NCI-H748 (cell line): Measurements from ENCODE around the gene CC2D1A.
"Not testable (repeated sequence)": the region's sequence is repeated elsewhere in the genome, so short reads cannot be mapped to it uniquely, and the experiment has no call there.

ENCODE experiments used
- DNase-seq: peaks from one replicate; lab custom pipeline; 2025; ENCODE audit not compliant: unreplicated experiment; lab: John Stamatoyannopoulos, UW

CC2D1A gene

DNA sequence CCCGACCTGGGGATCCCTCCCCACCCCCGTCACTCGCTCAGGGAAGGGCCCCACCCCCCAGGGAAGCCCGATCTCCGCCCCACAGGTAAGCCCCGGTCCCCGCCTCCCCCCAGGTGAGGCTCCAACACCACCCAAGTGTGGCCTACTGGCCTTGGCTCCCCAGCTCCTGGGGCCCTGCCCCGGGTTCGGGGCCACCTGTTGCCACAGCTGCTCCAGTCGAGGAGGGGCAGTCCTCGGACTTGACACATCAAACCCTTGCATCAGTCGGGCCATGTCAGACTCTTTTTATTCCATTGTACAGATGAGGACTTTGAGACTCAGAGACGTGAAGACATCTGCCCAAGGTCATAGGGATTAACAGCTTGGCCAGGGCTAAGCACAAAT lies 512 bp downstream of the CC2D1A start:
- DNase-seq: peak; percentile 41

DNA sequence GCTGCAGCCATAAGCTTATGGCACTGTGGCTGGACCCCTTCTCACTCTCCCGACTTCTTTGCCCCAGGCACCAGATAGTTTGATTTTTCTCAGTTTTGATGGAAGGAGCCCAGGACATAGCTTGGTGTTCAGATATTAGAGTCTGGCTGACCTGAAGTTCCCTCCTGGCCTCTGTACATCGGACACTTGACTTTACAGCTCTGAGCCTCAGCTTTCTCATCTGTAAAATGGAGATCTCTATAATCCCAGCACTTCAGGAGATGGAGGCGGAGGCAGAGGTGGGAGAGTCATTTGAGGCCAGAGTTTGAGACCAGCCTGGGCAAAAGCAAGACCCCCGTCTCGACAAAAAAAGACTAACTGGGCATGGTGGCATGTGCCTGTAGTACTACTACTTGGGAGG lies 909 bp downstream of the CC2D1A start:
- DNase-seq: no peak

DNA sequence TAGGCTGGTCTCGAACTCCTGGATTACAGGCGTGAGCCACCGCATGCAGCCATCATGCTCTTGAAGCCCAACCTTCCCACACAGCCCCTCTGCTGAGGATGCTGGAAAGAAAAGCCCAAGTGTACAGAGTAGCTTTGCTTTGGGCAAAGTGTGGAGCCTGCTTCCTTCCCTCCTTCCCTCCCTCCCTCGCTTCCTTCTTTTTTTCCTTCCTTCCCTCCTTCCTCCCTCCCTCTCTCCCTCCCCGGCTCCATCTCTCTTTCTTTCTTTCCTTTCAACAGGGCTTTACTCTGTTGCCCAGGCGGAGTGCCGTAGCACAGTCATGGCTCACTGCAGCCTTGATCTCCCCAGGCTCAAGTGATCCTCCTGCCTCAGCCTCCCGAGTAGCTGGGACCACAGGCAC lies 2.7 kb downstream of the CC2D1A start:
- DNase-seq: no peak

DNA sequence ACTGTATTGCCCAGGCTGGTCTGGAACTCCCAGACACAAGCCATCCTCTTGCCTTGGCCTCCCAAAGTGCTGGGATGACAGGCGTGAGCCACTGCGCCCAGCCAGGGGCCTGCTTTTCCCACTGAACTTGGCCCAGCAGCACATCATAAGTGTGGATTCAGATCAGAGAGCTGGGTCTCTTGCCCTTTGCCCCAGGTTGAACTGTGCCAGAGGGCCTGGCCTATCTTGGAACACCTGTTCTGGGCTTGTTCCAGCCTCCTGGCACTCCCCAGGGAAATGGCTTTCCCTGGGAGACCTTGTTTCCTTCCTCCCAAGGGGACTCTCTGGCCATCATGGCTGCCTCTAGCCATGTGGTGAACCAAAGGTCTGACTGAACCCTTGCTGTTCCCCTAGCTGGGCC lies 3.4 kb downstream of the CC2D1A start:
- no peak for DNase-seq

DNA sequence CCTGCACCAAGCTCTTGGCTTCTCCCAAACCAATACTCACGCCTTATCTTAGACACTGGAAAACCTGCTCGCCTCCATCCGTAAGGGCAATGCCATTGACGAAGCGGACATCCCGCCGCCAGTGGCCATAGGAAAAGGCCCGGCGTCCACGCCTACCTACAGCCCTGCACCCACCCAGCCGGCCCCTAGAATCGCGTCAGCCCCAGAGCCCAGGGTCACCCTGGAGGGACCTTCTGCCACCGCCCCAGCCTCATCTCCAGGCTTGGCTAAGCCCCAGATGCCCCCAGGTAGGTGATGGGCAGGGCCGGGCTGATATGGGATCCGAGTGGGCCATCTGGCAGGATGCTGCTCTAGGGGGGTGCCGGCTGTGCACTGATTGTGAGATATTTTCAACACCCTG lies 7.4 kb downstream of the CC2D1A start:
- DNase-seq: no peak

DNA sequence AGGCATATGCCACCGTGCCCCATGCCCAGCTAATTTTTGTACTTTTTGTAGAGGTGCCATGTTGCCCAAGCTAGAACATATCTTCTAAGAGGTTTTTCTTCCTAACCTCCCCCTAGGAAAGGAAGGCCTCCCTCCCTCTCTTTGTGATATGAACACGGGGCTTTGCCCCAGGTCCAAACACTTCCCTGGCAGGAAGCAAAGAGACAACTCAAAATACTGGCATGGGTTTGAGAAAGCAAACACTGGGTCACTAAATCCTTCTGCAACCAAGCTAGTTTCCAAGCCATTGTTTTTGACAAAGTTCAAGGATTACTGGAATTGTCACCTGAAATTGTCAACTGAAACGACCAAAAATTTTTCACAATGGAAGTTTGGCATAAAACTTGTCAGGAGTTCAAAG lies 8.8 kb downstream of the CC2D1A start:
- no peak for DNase-seq

DNA sequence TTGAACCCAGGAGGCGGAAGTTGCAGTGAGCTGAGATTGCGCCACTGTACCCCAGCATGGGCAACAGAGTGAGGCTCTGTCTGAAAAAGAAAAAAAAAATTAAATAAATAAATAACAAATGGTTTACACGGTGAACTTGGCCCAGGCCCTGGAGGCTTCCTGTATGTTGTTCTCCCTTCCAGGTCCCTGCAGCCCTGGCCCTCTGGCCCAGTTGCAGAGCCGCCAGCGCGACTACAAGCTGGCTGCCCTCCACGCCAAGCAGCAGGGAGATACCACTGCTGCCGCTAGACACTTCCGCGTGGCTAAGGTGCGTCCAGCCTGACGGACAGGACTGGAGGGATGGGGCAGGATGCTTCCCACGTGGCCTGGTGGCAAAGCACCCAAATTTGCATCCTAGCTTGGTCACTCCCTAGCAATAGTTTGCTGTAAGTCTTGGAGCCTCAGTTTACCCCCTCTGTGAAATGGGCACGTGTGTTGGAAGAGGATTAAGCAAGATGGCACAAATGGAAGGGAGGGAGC lies 11.9 kb downstream of the CC2D1A start:
- DNase-seq: no peak

DNA sequence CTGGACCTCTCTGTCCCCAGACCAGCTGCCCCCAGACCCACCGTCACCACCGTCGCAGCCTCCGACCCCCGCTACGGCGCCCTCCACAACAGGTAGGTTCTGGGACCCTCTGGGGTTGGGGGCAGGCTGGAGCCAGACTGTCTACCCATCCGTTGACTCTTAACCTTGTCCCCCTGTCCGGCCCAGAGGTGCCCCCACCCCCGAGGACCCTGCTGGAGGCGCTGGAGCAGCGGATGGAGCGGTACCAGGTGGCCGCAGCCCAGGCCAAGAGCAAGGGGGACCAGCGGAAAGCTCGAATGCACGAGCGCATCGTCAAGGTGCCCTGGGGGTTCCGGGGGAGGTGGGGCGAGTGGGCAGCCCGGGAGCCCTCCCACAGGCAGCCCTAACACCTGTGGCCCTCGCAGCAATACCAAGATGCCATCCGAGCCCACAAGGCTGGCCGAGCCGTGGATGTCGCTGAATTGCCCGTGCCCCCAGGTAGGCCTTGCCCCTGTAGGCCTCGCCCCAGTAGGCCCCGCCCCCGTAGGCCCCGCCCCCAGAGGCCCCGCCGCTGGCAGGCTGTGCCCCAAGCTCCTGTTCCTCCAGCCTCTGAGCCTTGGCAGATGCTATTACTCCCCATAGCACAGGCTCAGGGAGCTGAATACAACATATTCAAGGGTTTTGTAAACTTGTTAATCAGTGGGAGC lies 12.9 kb downstream of the CC2D1A start:
- DNase-seq: no peak

DNA sequence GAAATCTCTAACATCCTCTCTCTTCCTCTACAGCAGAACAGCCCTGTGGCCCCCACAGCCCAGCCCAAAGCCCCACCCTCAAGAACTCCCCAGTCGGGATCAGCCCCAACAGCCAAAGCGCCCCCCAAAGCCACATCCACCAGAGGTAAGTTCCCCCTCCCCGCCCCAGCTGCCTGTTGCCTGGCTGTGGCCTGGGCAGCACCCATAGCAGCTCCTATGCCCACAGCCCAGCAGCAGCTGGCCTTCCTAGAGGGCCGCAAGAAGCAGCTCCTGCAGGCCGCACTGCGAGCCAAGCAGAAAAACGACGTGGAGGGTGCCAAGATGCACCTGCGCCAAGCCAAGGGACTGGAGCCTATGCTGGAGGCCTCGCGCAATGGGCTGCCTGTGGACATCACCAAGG lies 14.5 kb downstream of the CC2D1A start:
- no peak for DNase-seq

DNA sequence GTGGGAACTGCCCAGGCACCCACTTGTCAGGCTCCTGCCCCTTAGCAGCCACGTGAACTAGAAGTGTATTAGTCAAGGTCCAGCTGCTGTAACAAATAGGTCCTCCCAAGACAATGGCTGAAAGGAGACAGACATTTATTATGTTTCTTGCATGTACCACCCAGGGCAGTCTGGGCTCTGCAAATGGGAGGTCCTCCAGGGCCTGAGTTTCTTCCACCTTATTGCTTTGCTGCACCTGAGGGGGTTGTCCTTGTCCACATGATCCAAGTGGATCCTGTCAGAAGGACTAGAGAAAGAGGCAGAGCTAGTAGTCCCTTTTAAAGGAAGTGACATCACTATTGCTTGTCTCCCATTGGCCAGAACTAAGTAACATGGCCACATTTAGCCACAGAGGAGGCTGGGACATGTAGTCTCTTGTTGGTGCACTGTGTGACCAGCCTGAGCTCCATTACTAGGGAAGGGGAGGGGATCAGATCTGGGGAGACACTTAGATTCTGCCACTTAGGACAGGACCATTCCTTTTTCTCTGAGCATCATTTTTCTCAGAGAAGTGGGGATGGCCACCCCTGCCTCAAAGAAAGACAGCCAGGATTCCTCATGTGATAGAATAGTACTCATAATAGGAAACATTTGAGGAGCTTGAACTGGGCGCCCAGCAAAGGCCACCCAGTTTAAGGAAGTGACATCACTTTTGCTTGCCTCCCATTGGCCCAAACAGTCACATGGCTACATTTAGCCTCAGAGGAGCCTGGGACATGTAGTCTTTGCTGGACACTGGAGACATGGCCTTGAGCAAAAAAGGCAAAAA lies 15.1 kb downstream of the CC2D1A start:
- peak; percentile 16 for DNase-seq

DNA sequence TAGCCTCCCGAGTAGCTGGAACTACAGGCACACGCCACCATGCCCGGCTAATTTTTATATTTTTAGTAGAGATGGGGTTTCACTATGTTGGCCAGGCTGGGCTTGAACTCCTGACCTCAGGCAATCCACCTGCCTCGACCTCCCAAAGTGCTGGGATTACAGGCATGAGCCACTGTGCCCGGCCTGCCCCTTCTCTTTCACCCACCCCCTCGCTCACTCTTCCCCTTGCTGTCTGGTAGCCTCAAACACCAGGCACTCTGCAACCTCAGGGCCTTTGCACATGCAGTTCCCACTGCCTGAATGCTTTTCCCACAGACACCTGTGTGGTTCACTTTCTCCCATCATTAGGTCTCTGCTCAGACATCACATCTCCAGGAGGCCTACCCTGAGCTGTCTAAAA lies 16.1 kb downstream of the CC2D1A start:
- DNase-seq: not testable (repeated sequence)

DNA sequence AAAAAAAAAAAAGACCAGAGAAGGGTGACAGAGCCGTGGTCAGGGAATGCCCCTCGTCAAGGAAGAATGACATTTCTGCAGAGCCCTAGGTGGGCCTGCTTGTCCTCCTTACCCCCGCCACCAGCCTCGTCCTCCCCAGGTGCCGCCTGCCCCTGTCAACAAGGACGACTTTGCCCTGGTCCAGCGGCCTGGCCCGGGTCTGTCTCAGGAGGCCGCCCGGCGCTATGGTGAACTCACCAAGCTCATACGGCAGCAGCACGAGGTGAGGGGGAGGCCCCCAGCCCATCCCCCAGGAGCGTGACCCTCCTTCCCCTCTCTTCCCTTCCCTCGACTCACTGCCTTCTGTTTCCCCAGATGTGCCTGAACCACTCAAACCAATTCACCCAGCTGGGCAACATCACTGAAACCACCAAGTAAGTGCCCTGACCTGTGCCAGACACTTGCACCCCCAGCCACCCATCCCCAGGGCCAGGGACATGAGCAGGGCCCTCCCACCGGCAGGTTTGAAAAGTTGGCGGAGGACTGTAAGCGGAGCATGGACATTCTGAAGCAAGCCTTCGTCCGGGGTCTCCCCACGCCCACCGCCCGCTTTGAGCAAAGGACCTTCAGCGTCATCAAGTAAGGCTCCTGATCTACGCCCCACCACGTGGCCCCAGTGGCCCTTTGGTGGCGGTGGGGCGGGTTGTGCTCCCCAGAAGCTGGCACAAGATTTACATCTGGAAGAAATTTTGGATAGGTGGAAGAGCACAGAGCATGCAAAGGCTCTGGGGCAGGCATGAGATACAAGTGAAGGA lies 17.4 kb downstream of the CC2D1A start:
- DNase-seq: no peak

DNA sequence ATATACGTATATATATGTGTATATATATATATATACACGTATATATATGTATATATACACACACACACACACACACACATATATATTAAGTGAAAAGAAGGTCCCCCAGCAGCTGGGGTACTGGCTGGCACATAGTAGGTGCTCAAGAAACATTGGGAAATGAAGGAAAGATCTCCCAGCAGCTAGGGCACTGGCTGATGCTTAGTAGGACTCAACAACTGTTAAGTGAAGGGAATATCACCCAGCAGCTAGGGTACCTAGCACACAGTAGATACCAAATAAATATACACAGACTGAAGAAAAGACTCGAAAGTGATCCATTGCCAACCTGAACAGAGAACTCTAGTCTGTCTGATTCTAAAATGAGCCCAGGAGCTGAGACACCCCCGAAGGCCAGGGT lies 20.0 kb downstream of the CC2D1A start:
- no peak for DNase-seq

DNA sequence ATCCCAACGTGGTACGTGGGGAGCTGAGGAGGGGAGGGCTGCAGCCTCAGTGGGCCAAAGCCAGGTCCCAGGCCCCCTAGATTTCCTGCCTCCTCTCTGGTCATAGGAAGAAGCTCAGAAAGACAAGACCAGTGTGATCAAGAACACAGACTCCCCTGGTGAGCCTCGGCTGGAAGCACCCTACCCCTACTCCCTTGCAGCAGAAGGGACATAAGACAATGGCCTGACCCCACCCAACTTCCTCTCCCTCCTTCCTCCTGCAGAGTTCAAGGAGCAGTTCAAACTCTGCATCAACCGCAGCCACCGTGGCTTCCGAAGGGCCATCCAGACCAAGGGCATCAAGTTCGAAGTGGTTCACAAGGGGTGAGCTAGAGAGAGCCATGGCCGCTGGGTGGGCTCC lies 20.7 kb downstream of the CC2D1A start:
- no peak for DNase-seq

DNA sequence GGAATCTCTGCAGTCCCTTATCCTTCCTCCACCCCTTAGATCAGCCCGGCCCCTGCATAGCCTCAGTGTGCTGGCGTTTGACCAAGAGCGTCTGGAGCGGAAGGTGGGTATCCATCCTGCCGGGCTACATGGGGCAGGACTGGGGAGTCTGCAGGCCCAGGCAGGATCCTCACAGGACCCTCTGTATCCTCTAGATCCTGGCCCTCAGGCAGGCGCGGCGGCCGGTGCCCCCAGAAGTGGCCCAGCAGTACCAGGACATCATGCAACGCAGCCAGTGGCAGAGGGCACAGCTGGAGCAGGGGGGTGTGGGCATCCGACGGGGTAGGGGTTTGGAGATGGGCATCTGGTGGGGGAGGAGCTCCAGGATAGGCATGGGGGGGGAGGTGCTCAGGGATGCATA lies 23.3 kb downstream of the CC2D1A start:
- DNase-seq: no peak

DNA sequence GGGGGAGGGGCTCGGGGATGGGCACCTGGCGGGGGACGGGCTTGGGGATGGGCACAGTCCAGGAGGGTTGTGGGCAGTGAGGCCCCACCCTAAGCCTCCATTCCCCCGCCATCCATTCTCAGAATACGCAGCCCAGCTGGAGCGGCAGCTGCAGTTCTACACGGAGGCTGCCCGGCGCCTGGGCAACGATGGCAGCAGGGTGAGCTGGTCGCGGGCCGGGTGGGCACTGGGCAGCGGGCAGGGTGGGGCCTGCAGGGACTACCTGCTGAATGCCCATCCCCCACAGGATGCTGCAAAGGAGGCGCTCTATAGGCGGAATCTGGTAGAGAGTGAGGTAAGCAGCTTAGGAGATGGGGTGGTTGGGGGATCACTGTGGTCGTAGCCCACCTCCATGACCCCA lies 24.0 kb downstream of the CC2D1A start:
- DNase-seq: peak; percentile 12

DNA sequence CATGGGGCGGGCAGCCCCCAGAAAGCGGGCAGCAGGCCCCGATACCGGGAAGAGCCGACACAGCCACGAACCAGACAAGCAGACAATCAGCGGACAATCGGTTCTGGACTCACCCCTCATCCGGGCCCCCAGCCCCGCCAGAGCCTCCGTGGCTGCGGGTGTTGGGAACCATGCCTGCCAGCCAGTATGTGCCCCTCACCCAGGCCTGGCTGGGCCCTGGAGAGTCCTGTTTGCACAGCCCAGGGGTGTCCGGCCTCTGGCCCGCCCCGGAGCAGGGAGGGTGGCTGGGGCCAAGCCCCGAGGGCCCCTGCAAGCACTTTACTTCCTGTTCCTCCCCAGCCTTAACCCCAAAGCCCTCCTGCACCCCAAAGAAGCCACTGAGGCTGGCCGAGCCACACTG lies 24.4 kb downstream of the CC2D1A start:
- no peak for DNase-seq

DNA sequence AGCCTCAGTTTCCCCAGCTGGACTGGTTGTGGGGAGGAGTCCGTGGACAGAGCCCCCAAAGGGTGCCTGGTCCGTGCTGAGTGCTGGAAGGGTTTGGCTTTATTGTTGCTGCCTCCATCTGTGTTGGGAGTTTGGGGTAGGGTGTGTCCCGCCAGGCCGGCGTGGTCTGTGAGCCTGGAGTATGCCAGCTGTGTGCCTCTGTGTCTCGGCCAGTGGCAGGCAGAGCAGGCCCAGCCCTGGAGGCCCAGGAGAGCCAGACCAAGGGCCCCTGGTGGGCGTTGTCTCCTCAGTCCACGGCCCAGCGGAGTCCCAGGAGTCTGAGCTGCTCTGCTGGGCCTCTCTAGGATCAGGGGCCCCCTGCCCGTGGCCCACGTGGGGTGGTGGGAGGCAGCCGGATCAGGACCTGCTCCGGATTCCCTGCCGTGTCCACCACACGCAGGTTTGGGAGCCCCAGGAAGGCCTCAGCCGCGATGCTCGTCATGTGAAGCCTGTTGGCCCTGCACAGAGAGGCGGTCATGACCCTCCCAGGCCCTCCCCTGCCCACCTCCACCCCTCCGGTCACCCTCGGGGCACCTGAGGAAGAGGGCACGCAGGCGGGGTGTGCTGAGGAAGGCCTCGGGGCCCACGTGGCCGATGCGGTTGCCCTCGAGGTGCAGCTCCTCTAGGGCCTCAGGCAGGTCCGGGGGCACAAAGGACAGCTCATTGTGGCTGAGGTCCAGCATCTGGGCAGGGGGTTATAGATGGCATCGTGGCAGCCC lies 25.6 kb downstream of the CC2D1A start:
- DNase-seq: no peak

DNA sequence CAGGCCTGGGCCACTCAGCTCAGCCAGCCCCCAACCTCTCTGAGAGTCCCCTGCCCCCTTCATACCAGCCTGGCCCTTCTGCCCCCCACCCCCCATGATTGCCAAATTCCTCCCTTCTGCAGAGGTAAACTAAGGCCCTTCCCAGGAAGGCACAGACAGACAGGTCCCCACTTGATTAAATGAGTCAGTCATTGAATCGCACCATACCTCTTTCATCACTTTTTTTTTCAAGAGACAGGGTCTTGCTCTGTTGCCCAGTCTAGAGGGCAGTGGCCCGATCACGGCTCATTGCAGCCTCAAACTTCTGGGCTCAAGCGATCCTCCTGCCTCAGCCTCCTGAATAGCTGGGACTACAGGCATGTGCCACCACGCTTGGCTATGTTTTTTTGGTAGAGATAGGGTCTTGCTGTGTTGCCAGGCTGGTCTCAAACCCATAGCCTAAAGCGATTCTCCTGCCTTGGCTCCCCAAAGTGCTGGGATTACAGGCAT lies 26.2 kb downstream of the CC2D1A start:
- DNase-seq: no peak

DNA sequence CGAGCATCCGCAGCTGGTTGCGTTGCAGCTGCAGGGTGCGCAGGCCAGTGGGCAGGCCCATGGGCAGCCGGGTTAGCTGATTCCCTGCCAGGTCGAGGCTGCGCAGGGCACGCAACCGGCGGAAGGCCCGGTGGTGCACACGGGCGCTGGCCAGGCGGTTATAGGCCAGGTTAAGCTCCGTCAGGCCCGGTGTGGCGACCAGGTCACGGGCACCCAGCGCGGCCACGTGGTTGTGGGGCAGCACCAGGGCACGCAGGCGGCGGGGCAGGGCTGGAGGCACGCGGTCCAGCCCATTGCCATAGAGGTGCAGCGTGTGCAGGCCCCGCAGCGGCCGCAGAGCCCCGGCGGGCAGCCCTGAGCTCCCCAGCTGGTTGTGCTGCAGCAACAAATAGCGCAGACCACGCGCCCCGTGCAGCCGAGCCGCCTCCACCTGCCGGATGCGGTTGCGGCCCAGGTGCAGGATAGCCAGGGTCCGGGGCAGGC lies 27.0 kb downstream of the CC2D1A start:
- DNase-seq: peak; percentile 3

DNA sequence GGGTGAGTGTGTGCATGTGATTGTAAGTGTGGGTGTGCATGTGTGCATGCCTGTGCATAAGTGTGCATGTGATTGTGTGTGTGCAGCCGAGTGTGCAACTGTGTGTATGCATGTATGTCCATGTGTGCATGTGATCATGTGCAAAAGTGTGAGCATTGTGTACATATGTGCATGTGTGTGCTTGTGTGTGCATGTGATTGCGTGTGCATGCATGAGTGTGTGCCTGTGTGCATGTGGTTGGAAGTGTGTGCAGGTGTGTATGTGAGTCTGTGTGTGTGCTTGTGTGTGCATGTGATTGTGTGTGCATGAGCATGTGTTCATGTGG lies 28.7 kb downstream of the CC2D1A start:
- no peak for DNase-seq
